Uterus (tissue), 2 donors: ENCODE data around the gene TGFBR3L.

Source experiments
- POLR2A ChIP-seq, 2 donors: fragments of 450-650 bp; IDR thresholded peaks; one replicate each; pipeline ENCODE4 v1.6.1; 2016; ENCODE audit warnings: antibody characterized with exemption in 2 of 2, mild to moderate bottlenecking in 1 of 2, moderate library complexity in 1 of 2
- TF ChIP-seq, protein P1 (sequence below), 4 experiments: fragments of 200-600 bp in 2 of 4; fragments of 450-650 bp in 2 of 4; sonication (generic) in 2 of 4; IDR thresholded peaks; one replicate each; pipeline ENCODE4 v1.5.1; 2016 to 2019; ENCODE audit warnings: antibody characterized with exemption in 4 of 4, mild to moderate bottlenecking in 2 of 4, moderate library complexity in 1 of 4

DNA sequence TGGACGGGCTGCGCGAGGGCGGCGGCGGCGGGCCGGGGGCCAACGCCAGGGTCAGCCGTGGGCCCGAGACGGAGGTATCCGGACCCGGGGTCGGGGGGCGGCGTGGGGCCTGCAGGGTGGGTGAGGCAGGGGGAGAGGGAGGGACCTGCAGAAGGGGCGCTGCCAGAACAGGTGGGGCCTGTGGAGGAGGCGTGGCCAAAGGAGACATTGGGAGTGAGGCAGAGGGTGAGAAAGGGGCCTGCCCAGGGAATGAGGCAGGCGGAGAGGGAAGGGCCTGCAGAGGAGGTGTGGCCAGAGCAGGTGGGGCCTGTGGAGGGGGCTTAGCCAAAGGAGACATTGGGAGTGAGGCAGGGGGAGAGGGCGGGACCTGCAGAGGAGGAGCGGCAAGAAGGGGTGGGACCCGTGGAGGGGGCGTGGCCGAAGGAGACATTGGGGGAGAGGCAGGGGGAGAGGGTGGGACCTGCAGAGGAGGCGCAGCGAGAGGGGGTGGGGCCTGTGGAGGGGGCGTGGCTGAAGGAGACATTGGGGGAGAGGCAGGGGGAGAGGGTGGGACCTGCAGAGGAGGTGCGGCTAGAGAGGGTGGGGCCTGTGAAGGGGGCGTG lies 44.6 kb upstream of the TGFBR3L start:
- TF ChIP-seq, protein P1, sequence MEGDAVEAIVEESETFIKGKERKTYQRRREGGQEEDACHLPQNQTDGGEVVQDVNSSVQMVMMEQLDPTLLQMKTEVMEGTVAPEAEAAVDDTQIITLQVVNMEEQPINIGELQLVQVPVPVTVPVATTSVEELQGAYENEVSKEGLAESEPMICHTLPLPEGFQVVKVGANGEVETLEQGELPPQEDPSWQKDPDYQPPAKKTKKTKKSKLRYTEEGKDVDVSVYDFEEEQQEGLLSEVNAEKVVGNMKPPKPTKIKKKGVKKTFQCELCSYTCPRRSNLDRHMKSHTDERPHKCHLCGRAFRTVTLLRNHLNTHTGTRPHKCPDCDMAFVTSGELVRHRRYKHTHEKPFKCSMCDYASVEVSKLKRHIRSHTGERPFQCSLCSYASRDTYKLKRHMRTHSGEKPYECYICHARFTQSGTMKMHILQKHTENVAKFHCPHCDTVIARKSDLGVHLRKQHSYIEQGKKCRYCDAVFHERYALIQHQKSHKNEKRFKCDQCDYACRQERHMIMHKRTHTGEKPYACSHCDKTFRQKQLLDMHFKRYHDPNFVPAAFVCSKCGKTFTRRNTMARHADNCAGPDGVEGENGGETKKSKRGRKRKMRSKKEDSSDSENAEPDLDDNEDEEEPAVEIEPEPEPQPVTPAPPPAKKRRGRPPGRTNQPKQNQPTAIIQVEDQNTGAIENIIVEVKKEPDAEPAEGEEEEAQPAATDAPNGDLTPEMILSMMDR (IDR thresholded peaks at IDR 0.05) = no peak
- TF ChIP-seq POLR2A (IDR thresholded peaks at IDR 0.05) = no peak
